Transverse colon (tissue), 4 donors: ENCODE results near the gene NT5DC2.

Experiments used
- CTCF ChIP-seq, 5 experiments: fragments of 200-600 bp in 3 of 5; fragments of 450-650 bp in 2 of 5; sonication (generic) in 3 of 5; IDR thresholded peaks; 1 replicate in 2 of 5; 2 replicates in 3 of 5; pipeline ENCODE4 v1.5.1; 2016 to 2017; ENCODE audit warnings: antibody characterized with exemption in 5 of 5, inconsistent platforms in 3 of 5, mild to moderate bottlenecking in 2 of 5, moderate library complexity in 1 of 5
- EP300 ChIP-seq: sonication (generic); formaldehyde crosslinking; IDR thresholded peaks from one replicate; pipeline ENCODE4 v1.6.1; 2017; ENCODE audit warnings: antibody characterized with exemption, low read depth
- POLR2A ChIP-seq: fragments of 450-650 bp; IDR thresholded peaks from one replicate; pipeline ENCODE4 v1.6.1; 2016; ENCODE audit warnings: antibody characterized with exemption, mild to moderate bottlenecking, moderate library complexity
- POLR2AphosphoS5 ChIP-seq, 3 donors: sonication (generic); formaldehyde crosslinking; IDR thresholded peaks; one replicate each; pipeline ENCODE4 v1.6.1; 2016; ENCODE audit warnings: antibody characterized with exemption in 3 of 3

- TF ChIP-seq CTCF (IDR thresholded peaks at IDR 0.05) (no peak), POLR2A (no peak), EP300 (no peak), POLR2AphosphoS5 (IDR thresholded peaks at IDR 0.05) (no peak)
Observed at GRCh38 chr3:52479877-52480575, 53.6 kb downstream of the NT5DC2 start.
